Nephron progenitor cell (in vitro differentiated cells): ENCODE measurements around the gene IL31RA.

Experiments
- DNase-seq: peaks from one replicate; pipeline ENCODE4 v3.0.0; 2021
- H3K27ac Mint-ChIP-seq: 2 replicates; pipeline ENCODE4 v1.8.0; 2021; ENCODE audit warnings: mild to moderate bottlenecking, moderate library complexity, mixed read lengths
- H3K27me3 Mint-ChIP-seq: 2 replicates; pipeline ENCODE4 v1.8.0; 2021; ENCODE audit warnings: mild to moderate bottlenecking, low read depth, mixed read lengths; ENCODE audit not compliant: poor library complexity
- H3K36me3 Mint-ChIP-seq: 2 replicates; pipeline ENCODE4 v1.8.0; 2021; ENCODE audit warnings: low read depth, mixed read lengths
- H3K4me1 Mint-ChIP-seq: 2 replicates; pipeline ENCODE4 v1.8.0; 2021; ENCODE audit warnings: mixed read lengths
- H3K4me3 Mint-ChIP-seq: 2 replicates; pipeline ENCODE4 v1.8.0; 2021; ENCODE audit warnings: mild to moderate bottlenecking, moderate library complexity, mixed read lengths
- H3K9me3 Mint-ChIP-seq: 2 replicates; pipeline ENCODE4 v1.8.0; 2021; ENCODE audit warnings: mild to moderate bottlenecking, moderate library complexity, mixed read lengths
- TF ChIP-seq, protein P1 (sequence below): fragments of 200-600 bp; sonication (generic); IDR thresholded peaks from 2 replicates; pipeline ENCODE4 v1.5.0; 2021; ENCODE audit warnings: antibody characterized with exemption

Gene IL31RA

DNA sequence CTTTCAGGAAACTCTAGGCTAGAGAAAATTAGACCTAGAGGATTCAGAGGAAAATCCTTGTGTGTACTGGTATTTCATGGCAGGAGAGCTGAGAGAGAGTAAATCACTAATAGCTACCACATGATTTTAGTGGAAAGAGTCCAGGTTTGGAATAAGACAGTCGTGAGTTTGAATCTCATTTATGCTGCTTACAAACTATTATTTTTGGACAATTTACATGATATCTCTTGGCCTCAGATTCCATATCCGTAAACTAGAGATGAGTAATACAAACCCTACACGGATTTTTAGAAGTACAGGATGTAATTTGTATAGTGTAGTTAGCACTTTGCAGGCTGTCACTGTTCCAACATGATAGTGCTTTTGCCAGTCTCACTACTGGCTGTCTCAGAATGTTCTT, 2.7 kb downstream of the IL31RA start:
- TF ChIP-seq, protein P1, sequence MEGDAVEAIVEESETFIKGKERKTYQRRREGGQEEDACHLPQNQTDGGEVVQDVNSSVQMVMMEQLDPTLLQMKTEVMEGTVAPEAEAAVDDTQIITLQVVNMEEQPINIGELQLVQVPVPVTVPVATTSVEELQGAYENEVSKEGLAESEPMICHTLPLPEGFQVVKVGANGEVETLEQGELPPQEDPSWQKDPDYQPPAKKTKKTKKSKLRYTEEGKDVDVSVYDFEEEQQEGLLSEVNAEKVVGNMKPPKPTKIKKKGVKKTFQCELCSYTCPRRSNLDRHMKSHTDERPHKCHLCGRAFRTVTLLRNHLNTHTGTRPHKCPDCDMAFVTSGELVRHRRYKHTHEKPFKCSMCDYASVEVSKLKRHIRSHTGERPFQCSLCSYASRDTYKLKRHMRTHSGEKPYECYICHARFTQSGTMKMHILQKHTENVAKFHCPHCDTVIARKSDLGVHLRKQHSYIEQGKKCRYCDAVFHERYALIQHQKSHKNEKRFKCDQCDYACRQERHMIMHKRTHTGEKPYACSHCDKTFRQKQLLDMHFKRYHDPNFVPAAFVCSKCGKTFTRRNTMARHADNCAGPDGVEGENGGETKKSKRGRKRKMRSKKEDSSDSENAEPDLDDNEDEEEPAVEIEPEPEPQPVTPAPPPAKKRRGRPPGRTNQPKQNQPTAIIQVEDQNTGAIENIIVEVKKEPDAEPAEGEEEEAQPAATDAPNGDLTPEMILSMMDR: no peak
- no peak for DNase-seq
- Mint-ChIP-seq H3K36me3 (no peaks in the 10 kb centered on the region), H3K4me3 (no peak overlapping the region), H3K9me3 (no peaks in the 10 kb centered on the region), H3K27ac (peak overlapping the region; percentile 14), H3K27me3 (peaks cover 4% of the 10 kb centered on the region), H3K4me1 (peaks cover 25% of the 10 kb centered on the region)

DNA sequence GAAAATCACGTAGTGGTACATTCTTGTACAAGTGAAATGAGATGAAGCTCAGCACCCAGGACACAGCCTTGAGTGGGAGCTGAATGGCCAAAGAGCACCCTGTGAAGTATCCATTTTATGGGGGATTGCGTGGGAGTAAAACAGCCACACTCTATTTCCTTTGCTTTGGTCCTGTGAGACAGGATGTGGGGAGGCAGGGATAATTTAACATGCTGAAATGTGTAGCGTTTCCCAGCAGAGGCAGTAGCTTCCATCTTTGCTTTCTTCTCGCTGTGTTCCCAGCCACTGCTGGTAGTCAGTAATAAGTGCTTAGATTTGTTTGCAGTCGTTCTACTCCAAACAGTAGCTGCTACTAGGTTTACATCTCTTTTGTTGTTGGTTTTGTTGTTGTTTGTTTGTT, 4.4 kb downstream of the IL31RA start:
- H3K27ac Mint-ChIP-seq: peak overlapping the region; percentile 83
- no peak for DNase-seq
- H3K36me3 Mint-ChIP-seq: no peaks in the 10 kb centered on the region
- TF ChIP-seq, protein P1: no peak
- H3K4me1 Mint-ChIP-seq: peaks cover 25% of the 10 kb centered on the region
- H3K27me3 Mint-ChIP-seq: peaks cover 4% of the 10 kb centered on the region
- no peaks in the 10 kb centered on the region for H3K9me3 Mint-ChIP-seq
- H3K4me3 Mint-ChIP-seq: no peak overlapping the region

DNA sequence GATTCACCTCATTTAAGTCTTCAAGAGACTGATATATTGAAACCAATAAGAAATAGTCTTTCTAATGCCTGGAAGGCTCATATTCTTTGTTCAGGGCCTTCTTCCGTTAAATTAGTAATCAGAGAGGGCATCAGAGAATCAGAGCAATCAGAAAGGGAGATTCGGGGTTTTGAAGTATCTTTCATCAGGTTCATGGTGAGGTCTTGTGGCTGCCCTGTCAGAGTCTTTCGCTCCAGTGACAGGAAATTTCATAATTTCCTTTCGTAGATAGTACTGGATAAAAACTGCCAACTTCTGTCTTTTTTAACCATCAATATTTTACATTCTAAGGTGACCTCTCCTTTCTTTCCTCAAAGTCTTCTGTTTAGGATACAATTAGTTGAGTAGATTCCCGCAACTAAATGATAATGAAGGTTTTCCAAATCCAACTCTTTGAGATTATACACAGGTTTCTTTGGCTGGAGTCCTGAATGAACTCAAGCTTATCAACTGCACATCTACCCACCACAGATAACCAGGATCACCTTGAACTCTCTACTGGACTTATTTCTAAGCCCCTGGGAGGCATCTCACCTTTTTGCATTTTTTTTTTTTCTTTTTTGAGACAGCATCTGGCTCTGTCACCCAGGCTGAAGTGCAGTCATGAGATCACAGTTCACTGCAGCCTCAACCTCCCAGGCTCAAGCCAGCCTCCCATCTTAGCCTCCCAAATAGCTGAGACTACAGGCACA, 5.5 kb downstream of the IL31RA start:
- no peaks in the 10 kb centered on the region for H3K36me3 Mint-ChIP-seq
- H3K4me1 Mint-ChIP-seq: peaks cover 25% of the 10 kb centered on the region
- no peak for DNase-seq
- H3K27me3 Mint-ChIP-seq: peaks cover 4% of the 10 kb centered on the region
- peaks cover 3% of the 10 kb centered on the region for H3K9me3 Mint-ChIP-seq
- H3K4me3 Mint-ChIP-seq: no peak overlapping the region
- H3K27ac Mint-ChIP-seq: no peak overlapping the region
- TF ChIP-seq, protein P1: no peak

DNA sequence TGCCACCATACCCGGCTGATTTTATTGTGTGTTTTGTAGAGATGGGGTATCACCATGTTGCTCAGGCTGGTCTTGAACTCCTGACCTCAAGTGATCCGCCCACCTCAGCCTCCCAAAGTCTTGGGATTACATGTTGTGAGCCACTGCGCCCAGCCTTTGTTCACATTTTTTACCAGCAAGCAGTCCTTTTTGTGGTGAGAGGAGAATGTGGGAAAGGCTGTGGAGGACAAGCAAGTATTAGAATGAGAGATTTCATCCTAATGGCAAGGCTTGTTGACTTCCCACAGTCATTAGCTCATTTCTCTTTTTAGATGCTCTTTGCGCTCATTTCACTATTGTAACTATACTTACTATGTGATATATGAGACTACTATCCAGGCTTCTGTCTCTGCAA, 6.1 kb downstream of the IL31RA start:
- H3K4me1 Mint-ChIP-seq: peaks cover 25% of the 10 kb centered on the region
- no peak overlapping the region for H3K27ac Mint-ChIP-seq
- DNase-seq: no peak
- H3K4me3 Mint-ChIP-seq: no peak overlapping the region
- peaks cover 4% of the 10 kb centered on the region for H3K27me3 Mint-ChIP-seq
- TF ChIP-seq, protein P1: no peak
- peaks cover 4% of the 10 kb centered on the region for H3K9me3 Mint-ChIP-seq
- H3K36me3 Mint-ChIP-seq: no peaks in the 10 kb centered on the region

DNA sequence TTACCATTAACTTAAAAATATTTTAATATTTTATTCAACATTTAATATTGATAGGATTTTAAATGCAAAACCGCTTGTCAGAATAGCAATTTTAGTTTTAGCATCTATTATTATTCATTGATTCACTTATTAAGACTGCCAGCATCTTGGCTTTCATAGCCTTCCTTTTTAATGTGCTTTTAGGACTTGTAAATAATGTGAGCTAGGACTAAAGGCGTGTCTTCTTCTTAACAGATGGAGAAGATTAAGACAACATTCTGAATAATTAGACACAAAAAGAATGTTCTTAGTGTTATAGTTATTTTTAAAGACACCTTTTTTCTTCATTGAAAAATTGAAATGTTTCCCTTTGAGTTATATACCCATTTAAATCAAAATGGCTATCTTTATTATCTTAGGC, 6.9 kb downstream of the IL31RA start:
- no peak for DNase-seq
- Mint-ChIP-seq H3K9me3 (peaks cover 4% of the 10 kb centered on the region), H3K36me3 (no peaks in the 10 kb centered on the region), H3K4me3 (no peak overlapping the region), H3K4me1 (peaks cover 24% of the 10 kb centered on the region), H3K27me3 (peaks cover 4% of the 10 kb centered on the region), H3K27ac (no peak overlapping the region)
- TF ChIP-seq, protein P1: no peak

DNA sequence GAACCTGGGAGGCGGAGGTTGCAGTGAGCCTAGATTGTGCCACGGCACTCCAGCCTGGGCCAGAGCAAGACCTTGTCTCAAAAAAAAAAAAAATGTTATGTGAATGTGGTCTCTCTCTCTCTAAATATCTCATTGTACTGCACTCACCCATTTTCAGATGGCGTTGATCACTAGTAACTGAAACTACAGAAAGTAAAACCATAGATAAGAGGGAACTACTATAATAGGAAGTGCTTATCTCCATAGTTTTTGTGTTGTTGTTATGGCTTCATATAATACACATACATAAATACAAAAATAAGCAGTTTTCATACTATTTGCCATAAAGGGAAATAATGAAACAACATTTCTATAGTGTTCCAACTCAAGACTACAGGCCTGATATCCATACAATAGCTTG, 9.1 kb downstream of the IL31RA start:
- Mint-ChIP-seq H3K27me3 (no peaks in the 10 kb centered on the region), H3K27ac (no peak overlapping the region), H3K4me1 (peaks cover 14% of the 10 kb centered on the region), H3K36me3 (no peaks in the 10 kb centered on the region), H3K4me3 (no peak overlapping the region), H3K9me3 (peaks cover 4% of the 10 kb centered on the region)
- TF ChIP-seq, protein P1: no peak
- no peak for DNase-seq
